ENCODE measurements around the gene CMAS.

Gene CMAS

GRCh38 chr12:22034709-22035506 lies 11.1 kb upstream of the CMAS start:
- DNase-seq (ENCODE audit: insufficient read length, low spot score) = no peak
- no peak for TF ChIP-seq CTCF (IDR thresholded peaks at IDR 0.05; ENCODE audit: insufficient read depth, missing control alignments)
- no peak for FAIRE-seq

DNA sequence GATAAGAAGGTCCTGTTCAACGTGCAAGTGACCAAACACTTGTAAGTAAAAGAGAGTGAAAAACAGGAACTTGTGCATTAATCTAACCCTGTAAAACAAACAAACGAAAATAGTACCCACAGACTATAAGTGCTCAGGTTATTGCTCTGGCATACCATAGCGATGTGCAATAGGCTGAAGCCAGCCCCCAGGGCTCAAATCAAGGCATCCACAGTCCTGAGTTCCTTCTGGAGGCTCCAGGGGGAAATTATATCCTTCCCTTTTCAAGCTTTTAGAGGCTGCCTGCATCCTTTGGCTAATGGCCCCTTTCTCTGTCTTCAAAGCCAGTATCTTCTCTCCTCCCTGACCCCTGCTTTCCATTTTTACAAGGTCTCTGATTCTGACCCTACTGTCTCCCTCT lies 8.1 kb upstream of the CMAS start:
- TF ChIP-seq CTCF (IDR thresholded peaks at IDR 0.05; ENCODE audit: insufficient read depth, missing control alignments) = no peak
- DNase-seq (ENCODE audit: insufficient read length, low spot score) (no peak), FAIRE-seq (no peak)

- DNase-seq (ENCODE audit: insufficient read length, low spot score) (no peak), FAIRE-seq (no peak)
- no peak for TF ChIP-seq CTCF (IDR thresholded peaks at IDR 0.05; ENCODE audit: insufficient read depth, missing control alignments)
Measured at GRCh38 chr12:22038734-22039133, 7.3 kb upstream of the CMAS start.

GRCh38 chr12:22039361-22039760 lies 6.7 kb upstream of the CMAS start:
- TF ChIP-seq CTCF (IDR thresholded peaks at IDR 0.05; ENCODE audit: insufficient read depth, missing control alignments) = no peak
- FAIRE-seq (no peak), DNase-seq (ENCODE audit: insufficient read length, low spot score) (no peak)

DNA sequence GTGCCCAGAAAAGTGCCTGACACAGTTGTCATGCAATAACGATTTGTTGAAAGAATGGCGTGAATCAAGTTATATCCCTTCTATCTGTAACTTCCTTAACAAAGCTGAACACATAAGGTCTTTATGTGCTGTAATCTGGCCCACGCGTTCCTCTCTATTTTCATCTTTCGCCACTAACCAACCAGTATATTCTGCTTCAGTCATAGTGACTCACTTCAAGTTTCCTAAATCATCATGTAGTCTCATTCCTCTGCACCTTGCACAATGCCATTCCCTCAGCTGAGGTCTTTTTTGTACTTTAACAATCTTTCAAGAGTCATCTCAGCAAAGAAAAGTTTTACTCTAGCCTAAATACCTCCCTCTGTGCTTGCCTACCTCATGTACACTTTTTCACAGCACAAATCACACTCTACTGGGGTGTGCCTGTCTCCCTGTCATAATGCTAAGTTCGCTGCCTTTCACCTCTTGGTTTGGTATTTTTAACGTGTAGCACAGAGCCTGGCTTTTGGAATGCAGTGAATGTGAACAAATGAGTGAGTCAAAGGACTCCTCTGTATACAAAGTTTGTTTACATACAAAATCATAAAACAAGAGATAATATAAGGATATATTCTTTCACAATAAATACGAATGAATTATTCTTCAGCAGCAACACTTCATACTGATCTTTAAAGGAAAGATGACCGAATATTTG lies 2.9 kb upstream of the CMAS start:
- FAIRE-seq (no peak), DNase-seq (ENCODE audit: insufficient read length, low spot score) (no peak)

GRCh38 chr12:22043943-22044342 lies 2.1 kb upstream of the CMAS start:
- DNase-seq (ENCODE audit: insufficient read length, low spot score) = no peak
- FAIRE-seq = no peak
- TF ChIP-seq CTCF (IDR thresholded peaks at IDR 0.05; ENCODE audit: insufficient read depth, missing control alignments) = no peak

More for the DNA sequence above, 2.9 kb upstream of the CMAS start:
- TF ChIP-seq CTCF (IDR thresholded peaks at IDR 0.05; ENCODE audit: insufficient read depth, missing control alignments) = no peak

DNA sequence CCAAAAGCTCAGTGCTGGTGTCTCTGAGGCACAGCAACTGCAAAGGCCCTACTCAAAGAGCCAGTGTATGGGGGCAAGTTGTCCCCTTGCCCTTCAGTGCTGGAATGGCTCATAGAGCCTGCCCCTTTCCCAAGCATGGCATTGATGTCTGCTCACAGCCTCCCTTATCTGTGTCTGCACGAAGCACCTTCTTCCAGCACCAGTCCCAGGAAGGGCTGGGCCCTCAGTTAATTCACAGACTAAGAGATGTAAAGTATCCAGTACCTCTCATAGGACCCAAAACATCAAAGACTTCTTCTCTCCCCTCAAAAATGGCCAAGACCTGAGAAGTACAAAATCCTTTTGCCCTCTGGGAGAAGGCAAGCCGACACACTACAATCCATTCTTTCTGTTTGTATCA lies 1.6 kb upstream of the CMAS start:
- FAIRE-seq (no peak), DNase-seq (ENCODE audit: insufficient read length, low spot score) (no peak)
- TF ChIP-seq CTCF (IDR thresholded peaks at IDR 0.05; ENCODE audit: insufficient read depth, missing control alignments) = no peak
